ENCODE measurements around the gene SYCE3.

- TF ChIP-seq POLR2A (IDR thresholded peaks at IDR 0.05; ENCODE audit: low read depth) (no peak), POLR2AphosphoS5 (IDR thresholded peaks at IDR 0.05) (no peak)
- TF ChIP-seq, protein P1, sequence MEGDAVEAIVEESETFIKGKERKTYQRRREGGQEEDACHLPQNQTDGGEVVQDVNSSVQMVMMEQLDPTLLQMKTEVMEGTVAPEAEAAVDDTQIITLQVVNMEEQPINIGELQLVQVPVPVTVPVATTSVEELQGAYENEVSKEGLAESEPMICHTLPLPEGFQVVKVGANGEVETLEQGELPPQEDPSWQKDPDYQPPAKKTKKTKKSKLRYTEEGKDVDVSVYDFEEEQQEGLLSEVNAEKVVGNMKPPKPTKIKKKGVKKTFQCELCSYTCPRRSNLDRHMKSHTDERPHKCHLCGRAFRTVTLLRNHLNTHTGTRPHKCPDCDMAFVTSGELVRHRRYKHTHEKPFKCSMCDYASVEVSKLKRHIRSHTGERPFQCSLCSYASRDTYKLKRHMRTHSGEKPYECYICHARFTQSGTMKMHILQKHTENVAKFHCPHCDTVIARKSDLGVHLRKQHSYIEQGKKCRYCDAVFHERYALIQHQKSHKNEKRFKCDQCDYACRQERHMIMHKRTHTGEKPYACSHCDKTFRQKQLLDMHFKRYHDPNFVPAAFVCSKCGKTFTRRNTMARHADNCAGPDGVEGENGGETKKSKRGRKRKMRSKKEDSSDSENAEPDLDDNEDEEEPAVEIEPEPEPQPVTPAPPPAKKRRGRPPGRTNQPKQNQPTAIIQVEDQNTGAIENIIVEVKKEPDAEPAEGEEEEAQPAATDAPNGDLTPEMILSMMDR (IDR thresholded peaks at IDR 0.05), result no peak
Measured at GRCh38 chr22:50585781-50586180, 23.1 kb upstream of the SYCE3 start.
